Hypothalamus (tissue), 51 donors: Measurements from ENCODE around the gene IRF1.
"Not testable (repeated sequence)": the region's sequence is repeated elsewhere in the genome, so short reads cannot be mapped to it uniquely, and the experiment has no call there.

Experiments
- DNase-seq, 51 donors: peaks; one replicate each; lab custom pipeline; 2025; lab: John Stamatoyannopoulos, UW

Gene IRF1

GRCh38 chr5:132488590-132488989 lies 2.0 kb downstream of the IRF1 start:
- no peak for DNase-seq

- no peak for DNase-seq
Observed at GRCh38 chr5:132487841-132488555, 2.6 kb downstream of the IRF1 start.

GRCh38 chr5:132487095-132487428 lies 3.5 kb downstream of the IRF1 start:
- no peak for DNase-seq

GRCh38 chr5:132486318-132487094 lies 4.1 kb downstream of the IRF1 start:
- no peak for DNase-seq

- DNase-seq: no peak
Observed at GRCh38 chr5:132485641-132486317, 4.8 kb downstream of the IRF1 start.

GRCh38 chr5:132484876-132485640 lies 5.5 kb downstream of the IRF1 start:
- not testable (repeated sequence) for DNase-seq

GRCh38 chr5:132484391-132484725 lies 6.2 kb downstream of the IRF1 start:
- no peak for DNase-seq

- no peak for DNase-seq
Observed at GRCh38 chr5:132483661-132484390, 6.7 kb downstream of the IRF1 start.

GRCh38 chr5:132483101-132483500 lies 7.5 kb downstream of the IRF1 start:
- DNase-seq: no peak

GRCh38 chr5:132481596-132482211 lies 8.9 kb downstream of the IRF1 start:
- no peak for DNase-seq

- no peak for DNase-seq
Observed at GRCh38 chr5:132480893-132481595, 9.5 kb downstream of the IRF1 start.

- no peak for DNase-seq
Observed at GRCh38 chr5:132480546-132480892, 10.1 kb downstream of the IRF1 start.

GRCh38 chr5:132480042-132480441 lies 10.5 kb downstream of the IRF1 start:
- DNase-seq: no peak

GRCh38 chr5:132479111-132479951 lies 11.2 kb downstream of the IRF1 start:
- no peak for DNase-seq

- no peak for DNase-seq
Observed at GRCh38 chr5:132478366-132478871, 12.2 kb downstream of the IRF1 start.

GRCh38 chr5:132477784-132478365 lies 12.7 kb downstream of the IRF1 start:
- DNase-seq: no peak

GRCh38 chr5:132476876-132477781 lies 13.4 kb downstream of the IRF1 start:
- DNase-seq: no peak
